SK-N-SH treated with all-trans-retinoic acid at 6 μM for 48 hours (cell line): ENCODE results near the gene C18orf32.
"Not testable (repeated sequence)": the region's sequence is repeated elsewhere in the genome, so short reads cannot be mapped to it uniquely, and the experiment has no call there.

Experiments used
- ATAC-seq: fragments of 200-7000 bp; cut with Tn5 transposase; 3 replicates; pipeline ENCODE4 v1.9.1; 2020; ENCODE audit warnings: mild to moderate bottlenecking, moderate library complexity
- BACH2 ChIP-seq: fragments of 250-450 bp; sonication (Bioruptor Pico); IDR thresholded peaks from 2 replicates; pipeline ENCODE4 v1.9.0; 2021; ENCODE audit warnings: mild to moderate bottlenecking, borderline replicate concordance
- CREB5 ChIP-seq: fragments of 250-450 bp; sonication (Bioruptor Pico); IDR thresholded peaks from 2 replicates; pipeline ENCODE4 v1.5.1; 2020; ENCODE audit warnings: low read depth, mild to moderate bottlenecking, moderate library complexity
- CSDC2 ChIP-seq: fragments of 250-450 bp; sonication (Bioruptor Pico); IDR thresholded peaks from 2 replicates; pipeline ENCODE4 v1.5.0; 2020; ENCODE audit warnings: mild to moderate bottlenecking, moderate library complexity
- ESRRG ChIP-seq: fragments of 250-450 bp; sonication (Bioruptor Pico); IDR thresholded peaks from 2 replicates; pipeline ENCODE4 v1.6.1; 2021; ENCODE audit warnings: mild to moderate bottlenecking
- GLIS3 ChIP-seq: fragments of 250-450 bp; sonication (Bioruptor Pico); IDR thresholded peaks from 2 replicates; pipeline ENCODE4 v1.5.0; 2020; ENCODE audit warnings: mild to moderate bottlenecking, moderate library complexity
- ISL1 ChIP-seq: fragments of 250-450 bp; sonication (Bioruptor Pico); IDR thresholded peaks from 2 replicates; pipeline ENCODE4 v2.1.2; 2022; ENCODE audit warnings: mild to moderate bottlenecking, moderate library complexity
- OSR1 ChIP-seq: fragments of 250-450 bp; sonication (Bioruptor Pico); IDR thresholded peaks from 2 replicates; pipeline ENCODE4 v1.8.0; 2022; ENCODE audit warnings: moderate library complexity, mild to moderate bottlenecking, inconsistent platforms
- PATZ1 ChIP-seq: fragments of 250-450 bp; sonication (Bioruptor Pico); IDR thresholded peaks from 2 replicates; pipeline ENCODE4 v1.8.0; 2020; ENCODE audit warnings: mild to moderate bottlenecking, moderate library complexity, borderline replicate concordance
- POU6F1 ChIP-seq: fragments of 250-450 bp; sonication (Bioruptor Pico); IDR thresholded peaks from 2 replicates; pipeline ENCODE4 v1.8.0; 2021; ENCODE audit warnings: low read depth, mild to moderate bottlenecking, moderate library complexity, borderline replicate concordance
- PPARA ChIP-seq: fragments of 250-450 bp; sonication (Bioruptor Pico); IDR thresholded peaks from 2 replicates; pipeline ENCODE4 v1.5.0; 2020; ENCODE audit warnings: mild to moderate bottlenecking, borderline replicate concordance
- RARB ChIP-seq: fragments of 250-450 bp; sonication (Bioruptor Pico); IDR thresholded peaks from 2 replicates; pipeline ENCODE4 v1.8.0; 2021; ENCODE audit warnings: mild to moderate bottlenecking, moderate library complexity
- TCF4 ChIP-seq: fragments of 250-450 bp; sonication (Bioruptor Pico); IDR thresholded peaks from 2 replicates; pipeline ENCODE4 v1.8.0; 2021; ENCODE audit warnings: mild to moderate bottlenecking, moderate library complexity, borderline replicate concordance
- TOX ChIP-seq: fragments of 250-450 bp; sonication (Bioruptor Pico); IDR thresholded peaks from 2 replicates; pipeline ENCODE4 v1.8.0; 2021; ENCODE audit warnings: mild to moderate bottlenecking, moderate library complexity, borderline replicate concordance
- TSHZ2 ChIP-seq: fragments of 250-450 bp; sonication (Bioruptor Pico); IDR thresholded peaks from 2 replicates; pipeline ENCODE4 v1.5.0; 2020; ENCODE audit warnings: mild to moderate bottlenecking, moderate library complexity
- ZC3H10 ChIP-seq: fragments of 250-450 bp; sonication (Bioruptor Pico); IDR thresholded peaks from 2 replicates; pipeline ENCODE4 v1.5.1; 2021; ENCODE audit warnings: mild to moderate bottlenecking, moderate library complexity
- ZFP3 ChIP-seq: fragments of 250-450 bp; sonication (Bioruptor Pico); IDR thresholded peaks from 2 replicates; pipeline ENCODE4 v1.5.0; 2020; ENCODE audit warnings: mild to moderate bottlenecking, moderate library complexity
- ZFP30 ChIP-seq: fragments of 450-650 bp; formaldehyde crosslinking; IDR thresholded peaks from 2 replicates; pipeline ENCODE4 v1.5.0; 2022; ENCODE audit warnings: mild to moderate bottlenecking, moderate library complexity
- ZNF565 ChIP-seq: fragments of 450-650 bp; formaldehyde crosslinking; conservative IDR thresholded peaks from 2 replicates; pipeline ENCODE4 v1.5.0; 2020; ENCODE audit warnings: low read depth, mild to moderate bottlenecking, moderate library complexity
- ZNF70 ChIP-seq: fragments of 450-650 bp; formaldehyde crosslinking; IDR thresholded peaks from 2 replicates; pipeline ENCODE4 v1.5.0; 2020; ENCODE audit warnings: mild to moderate bottlenecking, moderate library complexity
- ZNF8 ChIP-seq: fragments of 450-650 bp; formaldehyde crosslinking; IDR thresholded peaks from 2 replicates; pipeline ENCODE4 v1.5.0; 2020; ENCODE audit warnings: mild to moderate bottlenecking, moderate library complexity

Gene C18orf32

GRCh38 chr18:49525981-49526380 lies 38.9 kb upstream of the C18orf32 start:
- TF ChIP-seq TOX: no peak
- no peak for TF ChIP-seq GLIS3 (CRISPR knock-in tag)
- TF ChIP-seq, all 23 proteins: peak for 0
- ATAC-seq: no peak

- no peak for TF ChIP-seq POU6F1 (CRISPR knock-in tag)
- TF ChIP-seq ZNF70: no peak
- TF ChIP-seq ZNF565 (CRISPR knock-in tag): no peak
- TF ChIP-seq CSDC2 (CRISPR knock-in tag): no peak
- TF ChIP-seq ZC3H10 (CRISPR knock-in tag): no peak
- no peak for TF ChIP-seq ESRRG
- no peak for TF ChIP-seq PPARA
- TF ChIP-seq OSR1 (CRISPR knock-in tag): no peak
- no peak for TF ChIP-seq TCF4
- TF ChIP-seq TSHZ2 (CRISPR knock-in tag): no peak
- TF ChIP-seq BACH2: no peak
- TF ChIP-seq ZFP3: no peak
- TF ChIP-seq TOX: no peak
- ATAC-seq: no peak
Observed at GRCh38 chr18:49524951-49525350, 37.9 kb upstream of the C18orf32 start.

GRCh38 chr18:49524349-49524748 lies 37.3 kb upstream of the C18orf32 start:
- no peak for ATAC-seq
- TF ChIP-seq OSR1 (CRISPR knock-in tag) (no peak), BACH2 (no peak), ZNF8 (CRISPR knock-in tag) (no peak), PATZ1 (CRISPR knock-in tag) (no peak), TOX (no peak), ZFP30 (no peak), ESRRG (no peak), TCF4 (no peak), ISL1 (CRISPR knock-in tag) (no peak), ZNF70 (no peak)

GRCh38 chr18:49523580-49524093 lies 36.6 kb upstream of the C18orf32 start:
- not testable (repeated sequence) for ATAC-seq

GRCh38 chr18:49521216-49521835 lies 34.3 kb upstream of the C18orf32 start:
- TF ChIP-seq RARB: no peak
- TF ChIP-seq, all 23 proteins: peak for 0
- ATAC-seq: no peak; the same call in 2 of the 3 replicates

GRCh38 chr18:49520661-49521145 lies 33.7 kb upstream of the C18orf32 start:
- peak; percentile 32; the same call in 2 of the 3 replicates for ATAC-seq
- TF ChIP-seq ZNF565 (CRISPR knock-in tag) (no peak), BACH2 (no peak), PPARA (no peak), ZFP30 (no peak), ZC3H10 (CRISPR knock-in tag) (no peak), CSDC2 (CRISPR knock-in tag) (no peak), OSR1 (CRISPR knock-in tag) (no peak), TOX (no peak), ISL1 (CRISPR knock-in tag) (no peak), CREB5 (CRISPR knock-in tag) (no peak)
